HG03439 (cell line): ENCODE measurements around the gene HBEGF.

Experiments used
- ATAC-seq: cut with Tn5 transposase; IDR thresholded peaks from one replicate; pipeline ENCODE4 v1.9.1; 2021; ENCODE audit warnings: mild to moderate bottlenecking, moderate library complexity; ENCODE audit not compliant: unreplicated experiment

Gene HBEGF

GRCh38 chr5:140346348-140347221 lies at the start of gene HBEGF:
Gene HBEGF, minus strand, starts transcription at chr5:140346603. Its CDS starts 275 bp downstream, at chr5:140346328.
- ATAC-seq, result peak; percentile 79

GRCh38 chr5:140393738-140394137 lies 47.3 kb upstream of the HBEGF start:
- no peak for ATAC-seq

GRCh38 chr5:140391732-140392131 lies 45.3 kb upstream of the HBEGF start:
- no peak for ATAC-seq

- no peak for ATAC-seq
Measured at GRCh38 chr5:140391312-140391711, 44.9 kb upstream of the HBEGF start.

- ATAC-seq, result no peak
Measured at GRCh38 chr5:140388052-140388451, 41.6 kb upstream of the HBEGF start.

- ATAC-seq, result no peak
Measured at GRCh38 chr5:140383300-140383699, 36.9 kb upstream of the HBEGF start.

- ATAC-seq, result no peak
Measured at GRCh38 chr5:140382866-140383265, 36.5 kb upstream of the HBEGF start.

- ATAC-seq, result no peak
Measured at GRCh38 chr5:140381972-140382371, 35.6 kb upstream of the HBEGF start.

- ATAC-seq, result no peak
Measured at GRCh38 chr5:140381351-140381750, 34.9 kb upstream of the HBEGF start.

GRCh38 chr5:140372971-140373487 lies 26.6 kb upstream of the HBEGF start:
- no peak for ATAC-seq

- ATAC-seq, result no peak
Measured at GRCh38 chr5:140371356-140372151, 25.2 kb upstream of the HBEGF start.

GRCh38 chr5:140367256-140368013 lies 21.0 kb upstream of the HBEGF start:
- ATAC-seq, result no peak

- ATAC-seq, result no peak
Measured at GRCh38 chr5:140366589-140367255, 20.3 kb upstream of the HBEGF start.

GRCh38 chr5:140365941-140366340 lies 19.5 kb upstream of the HBEGF start:
- no peak for ATAC-seq

- no peak for ATAC-seq
Measured at GRCh38 chr5:140365282-140365681, 18.9 kb upstream of the HBEGF start.

GRCh38 chr5:140364472-140364765 lies 18.0 kb upstream of the HBEGF start:
- no peak for ATAC-seq

GRCh38 chr5:140363631-140364471 lies 17.4 kb upstream of the HBEGF start:
- ATAC-seq, result no peak

GRCh38 chr5:140362875-140363630 lies 16.6 kb upstream of the HBEGF start:
- ATAC-seq, result peak; percentile 84

GRCh38 chr5:140362311-140362710 lies 15.9 kb upstream of the HBEGF start:
- ATAC-seq, result no peak
